ENCODE data around the gene RBMS1. TPM values are rescaled to one million over a fixed set of nuclear protein-coding genes. Genes with fewer than 3 reads are reported as not detected.

RBMS1 gene
- total and polyA plus RNA-seq, 2 of the 13 experiments (the other 11 are each of a cell fraction or from before 2014, with no cell fraction given): 55.5 to 110 TPM

- TF ChIP-seq HNF1B (CRISPR knock-in tag; IDR thresholded peaks at IDR 0.05) (no peak), HMGXB4 (CRISPR knock-in tag; IDR thresholded peaks at IDR 0.05; ENCODE audit: borderline replicate concordance in 1 of 2, low read depth in 1 of 2) (peak; percentile 48 to 86; a peak in 1 of 4 replicates), ZNF616 (CRISPR knock-in tag; IDR thresholded peaks at IDR 0.05; ENCODE audit: low read depth) (no peak), NR3C1 (CRISPR knock-in tag; IDR thresholded peaks at IDR 0.05) (no peak), ZNF772 (CRISPR knock-in tag; IDR thresholded peaks at IDR 0.05) (no peak), ZNF468 (CRISPR knock-in tag; IDR thresholded peaks at IDR 0.05) (no peak), NFKB2 (CRISPR knock-in tag; IDR thresholded peaks at IDR 0.05; ENCODE audit: borderline replicate concordance) (0 out of 2 replicates have a peak, but pooled peaks have one; percentile 50), DR1 (CRISPR knock-in tag; IDR thresholded peaks at IDR 0.05) (no peak), MBNL3 (CRISPR knock-in tag; conservative IDR thresholded peaks at IDR 0.05) (no peak), TIGD3 (CRISPR knock-in tag; IDR thresholded peaks at IDR 0.05; ENCODE audit: borderline replicate concordance) (no peak), KLF15 (CRISPR knock-in tag; IDR thresholded peaks at IDR 0.05; ENCODE audit: borderline replicate concordance) (no peak), ZNF781 (CRISPR knock-in tag; IDR thresholded peaks at IDR 0.05; ENCODE audit: borderline replicate concordance, not compliant biosample characterization) (no peak), EP300 (IDR thresholded peaks at IDR 0.05; ENCODE audit: low read depth in 2 of 2, low read length in 2 of 2) (no peak), EP300 (CRISPR knock-in tag; IDR thresholded peaks at IDR 0.05; ENCODE audit: borderline replicate concordance) (no peak)
- TF ChIP-seq, protein P1, sequence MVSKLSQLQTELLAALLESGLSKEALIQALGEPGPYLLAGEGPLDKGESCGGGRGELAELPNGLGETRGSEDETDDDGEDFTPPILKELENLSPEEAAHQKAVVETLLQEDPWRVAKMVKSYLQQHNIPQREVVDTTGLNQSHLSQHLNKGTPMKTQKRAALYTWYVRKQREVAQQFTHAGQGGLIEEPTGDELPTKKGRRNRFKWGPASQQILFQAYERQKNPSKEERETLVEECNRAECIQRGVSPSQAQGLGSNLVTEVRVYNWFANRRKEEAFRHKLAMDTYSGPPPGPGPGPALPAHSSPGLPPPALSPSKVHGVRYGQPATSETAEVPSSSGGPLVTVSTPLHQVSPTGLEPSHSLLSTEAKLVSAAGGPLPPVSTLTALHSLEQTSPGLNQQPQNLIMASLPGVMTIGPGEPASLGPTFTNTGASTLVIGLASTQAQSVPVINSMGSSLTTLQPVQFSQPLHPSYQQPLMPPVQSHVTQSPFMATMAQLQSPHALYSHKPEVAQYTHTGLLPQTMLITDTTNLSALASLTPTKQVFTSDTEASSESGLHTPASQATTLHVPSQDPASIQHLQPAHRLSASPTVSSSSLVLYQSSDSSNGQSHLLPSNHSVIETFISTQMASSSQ (IDR thresholded peaks at IDR 0.05; ENCODE audit: low read depth): no peak
- TF ChIP-seq, protein P1 (CRISPR knock-in tag; IDR thresholded peaks at IDR 0.05; ENCODE audit: borderline replicate concordance): no peak
Measured at GRCh38 chr2:160406591-160407392, 86.8 kb downstream of the RBMS1 start (continued).

All from HepG2 (cell line).